HG03196 (cell line): ENCODE measurements around the gene KCNN1.
"Not testable (repeated sequence)": the region's sequence is repeated elsewhere in the genome, so short reads cannot be mapped to it uniquely, and the experiment has no call there.

Experiments
- ATAC-seq: cut with Tn5 transposase; IDR thresholded peaks from one replicate; pipeline ENCODE4 v1.9.1; 2021; ENCODE audit not compliant: unreplicated experiment

The KCNN1 gene

DNA sequence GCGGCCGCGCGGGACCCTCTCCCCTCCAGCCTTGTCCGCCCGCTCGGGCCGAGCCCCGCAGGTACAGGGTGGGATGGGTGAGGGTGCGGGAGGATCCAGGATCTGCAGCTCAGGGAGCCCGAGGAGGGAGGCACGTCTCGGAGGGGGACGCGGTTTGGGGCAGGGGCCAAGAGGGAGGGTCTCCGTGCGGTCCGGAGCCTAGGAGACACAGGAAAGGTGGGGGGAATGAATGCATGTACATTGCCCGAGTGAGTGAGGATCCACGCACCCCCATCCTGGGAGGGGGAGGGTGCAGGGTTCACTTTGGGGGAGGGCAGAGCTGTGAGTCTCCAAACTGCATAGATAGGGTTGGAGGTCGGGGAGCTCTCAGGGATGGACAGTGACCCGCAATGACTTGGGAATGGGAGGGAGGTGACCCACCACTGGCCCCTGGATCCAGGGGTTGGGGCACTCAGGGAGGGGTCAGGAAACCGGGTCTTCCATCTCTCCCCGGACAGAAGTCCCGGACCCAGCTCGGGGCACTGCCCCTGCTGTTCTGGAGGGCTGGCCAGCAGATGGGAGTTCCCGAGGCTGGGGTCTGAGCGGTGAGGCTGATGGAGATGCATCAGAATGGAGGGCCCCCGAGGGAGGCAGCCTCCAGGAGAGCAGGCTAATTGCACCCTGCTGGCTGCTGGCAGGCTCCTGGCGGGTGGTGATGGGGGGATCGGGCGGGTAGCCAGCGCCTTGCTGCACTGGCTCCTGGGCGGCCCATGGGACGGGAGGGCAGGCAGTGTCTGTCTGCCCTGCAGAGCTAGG, 547 bp downstream of the KCNN1 start:
- ATAC-seq = no peak

DNA sequence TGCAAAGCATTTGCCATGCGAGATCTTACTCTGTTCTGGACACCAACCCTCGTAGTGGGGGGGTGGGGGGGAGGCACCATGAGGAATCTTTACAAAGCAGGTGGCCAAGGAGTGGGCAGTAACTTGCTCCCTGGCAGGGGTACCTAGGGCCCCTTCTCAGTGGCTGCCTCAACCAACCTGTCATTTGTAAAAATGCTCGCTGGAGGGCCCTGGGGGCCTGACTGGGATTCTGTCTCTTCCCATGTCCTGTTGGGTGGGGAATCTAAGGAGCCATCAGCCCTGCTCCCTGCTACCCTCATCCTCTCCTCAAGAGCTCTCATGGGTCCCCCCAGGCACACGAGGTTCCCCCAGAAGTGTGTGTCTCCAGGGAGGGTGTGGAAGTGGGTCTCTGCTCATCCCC, 1.5 kb downstream of the KCNN1 start:
- no peak for ATAC-seq

DNA sequence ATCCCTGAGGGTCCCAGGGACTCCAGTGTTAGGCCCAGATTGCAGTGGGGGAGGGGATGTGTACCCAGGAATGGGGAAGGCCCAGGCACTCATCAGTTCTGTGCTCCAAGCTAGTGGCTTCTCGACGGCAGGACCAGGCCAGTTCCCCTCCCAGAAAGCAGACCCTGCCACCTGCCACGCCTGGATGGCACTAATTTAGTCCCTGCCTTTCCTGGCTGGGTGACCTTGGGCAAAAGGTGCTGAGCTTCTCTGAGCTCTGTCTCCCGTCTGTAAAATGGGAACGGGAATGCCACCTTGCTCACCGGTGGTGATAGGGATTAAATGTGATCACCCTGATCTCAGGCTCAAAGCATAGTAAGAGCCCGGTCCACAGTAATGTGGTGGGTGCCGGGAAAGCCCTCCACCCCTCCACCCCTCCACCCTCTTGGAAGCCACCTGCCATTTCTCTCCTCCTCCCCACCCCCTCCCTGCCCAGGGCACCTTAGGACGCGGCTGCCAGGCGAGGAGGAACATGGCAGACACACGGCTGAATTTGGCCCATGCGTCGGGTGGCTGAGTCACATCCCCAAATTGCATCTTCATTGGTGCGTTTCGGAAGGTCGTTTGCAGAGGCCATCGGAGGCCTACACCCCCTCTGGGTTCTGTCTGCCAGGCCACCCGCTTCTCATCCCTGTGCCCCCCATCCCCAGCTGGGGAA, 2.3 kb downstream of the KCNN1 start:
- ATAC-seq = no peak

DNA sequence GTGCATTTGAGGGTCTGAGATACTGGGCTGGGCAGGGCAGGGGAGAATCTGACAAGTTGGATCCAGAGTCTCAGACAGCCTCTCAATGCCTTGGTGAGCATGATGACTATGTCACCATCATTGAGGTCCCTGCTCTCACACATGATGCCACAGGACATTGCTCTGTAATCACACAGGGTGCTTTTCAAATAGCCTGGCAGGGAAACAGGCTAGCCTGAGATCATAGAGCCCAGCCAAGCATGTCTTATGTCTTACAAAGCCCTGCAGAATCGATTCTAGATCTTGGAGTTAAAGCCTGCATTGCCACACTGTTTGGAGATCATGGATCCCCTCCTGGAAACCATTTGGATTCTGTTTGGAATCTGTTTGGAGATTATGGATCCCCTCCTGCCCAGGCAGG, 5.3 kb downstream of the KCNN1 start:
- ATAC-seq = no peak

DNA sequence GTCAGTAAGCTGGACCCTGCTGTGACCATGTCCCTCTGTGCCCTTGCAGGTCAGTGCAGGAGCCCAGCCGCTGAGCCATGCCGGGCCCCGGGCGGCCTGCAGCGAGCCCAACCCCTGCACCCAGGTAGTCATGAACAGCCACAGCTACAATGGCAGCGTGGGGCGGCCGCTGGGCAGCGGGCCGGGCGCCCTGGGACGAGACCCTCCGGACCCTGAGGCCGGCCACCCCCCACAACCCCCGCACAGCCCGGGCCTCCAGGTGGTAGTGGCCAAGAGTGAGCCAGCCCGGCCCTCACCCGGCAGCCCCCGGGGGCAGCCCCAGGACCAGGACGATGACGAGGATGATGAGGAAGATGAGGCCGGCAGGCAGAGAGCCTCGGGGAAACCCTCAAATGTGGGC, 6.9 kb downstream of the KCNN1 start:
- no peak for ATAC-seq

DNA sequence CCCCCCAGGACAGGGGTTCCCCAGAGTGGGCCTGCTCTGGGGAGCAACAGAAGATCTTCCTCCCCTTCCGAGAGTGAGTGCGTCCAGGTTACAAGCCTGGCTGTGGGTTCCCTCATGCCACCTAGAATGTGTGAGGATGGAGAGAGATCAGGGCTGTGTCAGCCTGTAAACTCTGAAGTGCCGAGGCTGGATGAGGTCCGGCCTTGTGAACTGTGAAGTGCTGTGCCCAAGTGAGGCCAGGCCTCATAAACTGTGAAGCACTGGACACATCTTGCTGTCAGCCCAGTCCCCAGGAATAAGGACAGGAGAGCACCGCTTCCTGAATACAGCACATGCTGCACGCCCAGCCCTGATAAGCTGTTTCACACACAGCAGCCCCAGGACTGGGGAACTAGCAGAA, 7.6 kb downstream of the KCNN1 start:
- ATAC-seq = no peak

DNA sequence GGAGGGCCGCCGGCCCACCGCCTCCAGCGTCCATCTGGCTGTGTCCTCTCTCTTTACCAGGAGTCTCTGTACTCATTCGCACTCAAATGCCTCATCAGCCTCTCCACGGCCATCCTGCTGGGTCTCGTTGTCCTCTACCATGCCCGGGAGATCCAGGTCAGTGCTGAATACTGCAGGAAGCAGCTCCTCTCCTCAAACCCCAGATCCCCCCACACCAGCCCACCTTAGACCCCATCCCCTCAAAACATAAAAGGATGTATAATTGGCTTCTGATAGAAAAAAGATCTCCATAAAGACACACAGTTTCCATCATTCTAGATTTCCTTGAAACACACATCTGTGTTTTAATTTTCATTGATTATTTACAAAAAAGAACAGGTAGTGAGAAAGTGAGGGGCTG, 8.1 kb downstream of the KCNN1 start:
- ATAC-seq = no peak

DNA sequence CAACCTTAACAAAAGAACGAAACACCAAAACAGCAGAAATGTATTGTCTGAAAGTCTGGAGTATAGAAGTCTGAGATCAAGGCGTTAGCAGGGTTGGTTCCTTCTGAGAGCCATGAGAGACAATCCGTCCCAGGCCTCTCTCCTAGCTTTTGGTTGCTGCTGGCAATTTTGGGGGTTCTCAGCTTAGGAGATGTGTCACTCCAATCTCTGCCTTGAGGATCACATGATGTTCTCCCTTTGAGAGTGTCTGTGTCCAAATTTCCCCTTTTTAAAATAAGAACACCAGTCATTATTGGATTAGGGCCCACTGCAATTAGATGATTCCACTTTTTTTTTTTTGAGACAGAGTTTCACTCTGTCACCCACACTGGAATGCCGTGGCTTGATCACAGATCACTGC, 10.1 kb downstream of the KCNN1 start:
- no peak for ATAC-seq

DNA sequence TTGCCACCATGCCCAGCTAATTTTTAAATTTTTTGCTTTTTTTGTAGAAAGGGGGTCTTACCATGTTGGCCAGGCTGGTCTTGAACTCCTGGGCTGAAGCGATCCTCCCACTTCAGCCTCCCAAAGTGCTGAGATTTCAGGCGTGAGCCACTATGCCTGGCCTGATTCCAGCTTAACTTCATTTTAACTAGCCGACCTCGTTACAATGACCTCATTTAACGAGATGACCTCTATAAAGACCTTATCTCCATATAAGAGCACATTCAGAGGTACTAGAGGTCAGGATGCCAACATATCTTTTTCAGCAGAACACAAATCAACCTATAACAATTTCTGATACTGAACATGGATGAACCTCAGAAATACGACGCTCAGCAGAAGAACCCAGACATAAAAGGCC, 10.6 kb downstream of the KCNN1 start:
- ATAC-seq = no peak

DNA sequence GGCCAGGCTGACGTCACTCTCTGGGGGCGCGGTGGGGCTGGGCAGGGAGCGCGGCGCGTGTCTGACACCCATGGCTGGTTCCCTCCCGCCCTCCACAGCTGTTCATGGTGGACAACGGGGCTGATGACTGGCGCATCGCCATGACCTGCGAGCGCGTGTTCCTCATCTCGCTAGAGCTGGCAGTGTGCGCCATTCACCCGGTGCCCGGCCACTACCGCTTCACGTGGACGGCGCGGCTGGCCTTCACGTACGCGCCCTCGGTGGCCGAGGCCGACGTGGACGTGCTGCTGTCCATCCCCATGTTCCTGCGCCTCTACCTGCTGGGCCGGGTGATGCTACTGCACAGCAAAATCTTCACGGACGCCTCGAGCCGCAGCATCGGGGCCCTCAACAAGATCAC, 14.7 kb downstream of the KCNN1 start:
- ATAC-seq = no peak

DNA sequence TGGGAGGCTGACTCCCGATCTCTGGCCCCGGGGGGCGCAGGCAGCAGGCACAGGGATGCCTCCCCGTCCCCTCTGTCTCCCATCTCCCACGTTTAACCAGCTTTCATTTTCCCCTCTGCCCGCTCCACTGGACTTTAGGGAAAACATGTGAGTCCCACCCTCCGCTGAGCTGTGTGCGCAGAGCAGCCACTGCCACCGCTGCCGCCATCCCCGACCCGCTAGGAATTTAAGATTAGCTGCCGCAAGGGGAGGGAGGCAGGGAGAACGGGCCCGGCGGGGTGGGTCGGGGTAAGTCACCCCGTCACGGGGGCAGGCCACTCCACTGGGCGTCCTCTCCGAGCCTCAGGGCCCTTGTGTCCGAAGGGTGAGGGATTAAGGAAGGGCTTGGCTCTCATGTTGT, 15.5 kb downstream of the KCNN1 start:
- no peak for ATAC-seq

DNA sequence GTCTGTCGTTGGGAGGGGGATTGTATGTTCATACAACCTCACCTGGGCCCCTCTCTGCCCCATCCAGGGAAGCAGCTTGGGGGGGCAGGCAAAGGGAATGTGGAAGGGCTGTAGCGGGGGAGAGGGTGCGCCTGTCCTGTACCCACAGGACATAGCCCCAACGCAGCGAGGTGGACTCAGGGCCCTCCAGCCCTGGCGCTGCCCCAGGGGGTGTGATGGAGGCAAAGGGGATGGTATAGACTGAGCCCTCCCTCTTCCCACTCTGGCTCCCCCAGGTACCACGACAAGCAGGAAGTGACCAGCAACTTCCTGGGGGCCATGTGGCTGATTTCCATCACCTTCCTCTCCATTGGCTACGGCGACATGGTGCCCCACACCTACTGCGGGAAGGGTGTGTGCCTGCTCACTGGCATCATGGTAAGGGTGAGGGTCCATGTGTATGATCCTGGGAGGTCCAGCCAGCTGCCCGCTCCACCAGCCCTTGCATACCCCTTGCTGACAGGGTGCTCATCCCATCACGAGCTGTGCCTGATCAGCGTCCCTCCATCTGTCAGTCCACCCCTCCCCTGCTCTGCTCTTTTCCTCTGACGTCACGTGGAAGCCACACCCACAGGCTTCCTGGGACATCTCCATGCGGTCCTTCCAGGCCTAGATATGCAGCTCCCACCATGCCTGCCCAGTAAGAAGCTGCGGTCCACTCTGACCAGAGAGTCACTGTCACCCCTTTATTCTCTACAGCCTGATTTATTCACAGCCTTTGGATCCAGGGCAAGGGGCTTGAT, 18.3 kb downstream of the KCNN1 start:
- no peak for ATAC-seq

DNA sequence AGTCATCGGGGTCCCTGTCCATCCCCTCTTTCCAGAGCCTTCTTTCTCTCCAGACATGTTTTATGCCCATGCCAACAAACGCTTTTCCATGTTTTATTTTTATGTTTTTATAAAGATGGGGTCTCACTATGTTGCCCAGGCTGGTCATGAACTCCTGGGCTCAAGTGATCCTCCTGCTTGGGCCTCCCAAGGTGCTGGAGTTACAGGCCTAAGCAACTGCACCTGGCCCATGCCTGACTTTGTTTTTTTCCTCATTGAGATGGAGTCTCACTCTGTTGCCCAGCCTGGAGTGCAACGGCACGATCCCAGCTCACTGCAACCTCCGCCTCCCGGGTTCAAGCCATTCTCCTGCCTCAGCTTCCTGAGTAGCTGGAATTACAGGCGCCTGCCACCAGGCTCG, 19.7 kb downstream of the KCNN1 start:
- ATAC-seq = not testable (repeated sequence)

DNA sequence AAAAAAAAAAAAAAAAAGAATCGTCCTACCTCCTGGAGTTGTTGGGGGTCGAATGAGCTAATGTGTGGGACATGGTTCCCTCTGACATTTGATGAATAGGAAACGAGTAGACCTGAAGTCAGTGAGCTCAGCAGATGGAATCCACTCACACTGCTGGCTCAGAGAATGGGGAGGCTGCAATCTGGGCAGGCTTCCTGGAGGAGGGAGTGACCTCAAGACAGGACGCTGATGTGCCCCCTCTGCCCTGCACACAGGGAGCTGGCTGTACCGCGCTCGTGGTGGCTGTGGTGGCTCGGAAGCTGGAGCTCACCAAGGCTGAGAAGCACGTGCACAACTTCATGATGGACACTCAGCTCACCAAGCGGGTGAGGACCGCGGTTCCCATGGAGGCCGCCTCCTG, 21.3 kb downstream of the KCNN1 start:
- no peak for ATAC-seq

DNA sequence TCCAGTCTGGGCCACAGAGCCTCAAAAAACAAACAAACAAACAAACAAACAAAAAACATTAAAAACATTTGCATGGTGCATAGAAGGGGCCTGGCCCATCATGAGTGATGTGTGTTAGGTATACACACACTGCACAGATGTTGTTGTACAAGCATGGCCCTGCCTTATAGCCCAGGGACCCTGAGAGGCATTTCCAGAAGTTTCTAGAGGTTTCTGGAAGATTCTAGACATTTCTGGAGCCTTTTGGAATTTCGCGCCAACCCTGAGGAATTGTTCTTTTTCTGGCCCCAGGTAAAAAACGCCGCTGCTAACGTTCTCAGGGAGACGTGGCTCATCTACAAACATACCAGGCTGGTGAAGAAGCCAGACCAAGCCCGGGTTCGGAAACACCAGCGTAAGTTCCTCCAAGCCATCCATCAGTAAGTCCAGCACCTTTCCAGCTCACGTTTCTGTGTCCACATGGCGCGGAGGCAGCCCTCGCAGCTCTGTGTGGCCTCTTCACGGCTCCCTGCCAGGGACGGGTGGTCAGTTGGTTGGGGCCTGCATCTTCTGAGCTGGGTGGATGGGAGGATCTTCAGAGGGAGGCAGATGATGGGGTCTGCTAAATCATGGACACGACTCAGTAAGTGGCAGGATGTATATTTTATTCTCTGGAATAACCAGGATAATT, 22.7 kb downstream of the KCNN1 start:
- ATAC-seq = no peak

DNA sequence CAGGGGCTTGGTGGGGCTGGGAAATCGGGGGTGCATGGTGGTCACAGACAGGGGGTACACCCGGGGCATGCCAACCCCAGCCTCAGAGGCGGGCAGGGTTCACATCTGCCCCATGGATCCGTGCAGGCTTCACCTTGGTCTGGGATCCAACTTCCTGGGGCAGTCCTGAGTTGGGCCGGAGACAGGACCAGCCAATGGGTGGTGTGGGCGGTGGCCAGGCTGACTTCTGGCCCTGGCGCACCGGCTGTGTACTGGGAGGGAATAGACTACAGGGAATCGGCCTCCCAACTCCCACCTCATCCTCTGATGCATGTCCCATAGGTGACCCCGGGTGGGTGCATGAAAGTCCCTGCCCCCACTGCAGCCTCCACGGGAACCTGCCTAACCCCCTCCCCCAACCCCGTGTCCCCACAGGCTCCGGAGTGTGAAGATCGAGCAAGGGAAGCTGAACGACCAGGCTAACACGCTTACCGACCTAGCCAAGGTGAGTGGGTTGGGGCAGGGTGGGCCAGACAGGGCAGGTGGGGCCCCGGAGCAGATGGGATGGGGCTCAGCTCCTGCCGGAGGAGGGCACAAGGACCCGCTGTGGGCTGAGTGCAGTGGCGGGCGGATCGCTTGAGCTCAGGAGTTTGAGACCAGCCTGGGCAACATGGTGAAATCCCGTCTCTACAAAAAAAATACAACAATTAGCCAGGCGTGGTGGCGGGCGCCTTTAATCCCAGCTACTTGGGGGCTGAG, 26.3 kb downstream of the KCNN1 start:
- no peak for ATAC-seq

DNA sequence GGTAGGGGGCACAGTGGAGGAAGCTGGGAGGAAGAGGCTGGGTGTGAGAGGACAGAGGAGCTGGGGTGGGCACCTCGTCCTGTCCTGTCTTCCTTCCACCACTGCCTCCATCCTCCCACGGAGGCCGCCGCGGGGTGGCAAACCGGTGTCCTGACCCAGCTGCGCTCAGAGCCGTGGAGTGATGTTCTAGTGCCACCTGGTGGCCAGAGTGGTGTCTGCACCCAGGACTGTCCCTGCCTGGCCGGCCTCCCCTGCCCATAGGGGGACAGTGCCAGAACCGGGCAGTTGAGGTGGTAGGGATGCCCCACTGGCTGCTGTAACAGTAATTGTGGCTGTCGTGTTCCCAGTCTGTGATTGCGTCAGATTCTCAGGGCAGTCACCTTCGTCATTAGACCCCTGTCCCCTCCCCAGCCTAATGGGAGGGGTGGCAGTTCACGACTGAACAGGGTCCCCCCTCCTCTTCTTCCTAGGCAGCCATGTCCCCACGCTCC, 30.0 kb downstream of the KCNN1 start:
- no peak for ATAC-seq

DNA sequence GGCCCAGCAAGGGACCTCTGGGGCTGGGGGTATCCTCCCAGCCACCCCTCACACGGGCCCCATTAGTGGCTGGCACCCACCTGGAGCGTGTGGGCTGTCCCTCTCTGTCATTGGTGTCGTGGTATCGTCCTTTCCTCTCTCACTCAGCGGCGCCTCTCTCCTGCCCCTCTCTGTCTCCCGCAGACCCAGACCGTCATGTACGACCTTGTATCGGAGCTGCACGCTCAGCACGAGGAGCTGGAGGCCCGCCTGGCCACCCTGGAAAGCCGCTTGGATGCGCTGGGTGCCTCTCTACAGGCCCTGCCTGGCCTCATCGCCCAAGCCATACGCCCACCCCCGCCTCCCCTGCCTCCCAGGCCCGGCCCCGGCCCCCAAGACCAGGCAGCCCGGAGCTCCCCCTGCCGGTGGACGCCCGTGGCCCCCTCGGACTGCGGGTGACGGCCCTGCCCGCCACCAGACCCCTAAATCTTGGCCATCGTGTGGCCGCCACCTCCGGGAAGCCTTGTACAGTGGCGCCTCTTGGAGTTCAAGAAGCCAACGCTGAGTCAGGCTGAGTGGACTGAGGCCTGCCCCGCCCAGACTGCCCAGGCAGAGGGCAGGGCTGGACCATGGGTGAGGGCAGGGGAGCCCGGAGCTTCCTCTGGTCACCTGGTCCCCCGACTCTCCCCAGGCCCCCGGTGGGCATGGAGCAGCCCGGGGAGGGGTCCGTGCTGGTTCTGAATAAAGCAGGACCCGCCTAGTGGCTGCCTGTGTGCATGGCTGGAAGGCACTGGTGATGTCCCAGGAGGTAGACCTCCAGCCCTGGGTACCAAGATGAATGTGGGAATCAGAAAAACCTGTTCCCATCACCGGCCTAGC, 31.3 kb downstream of the KCNN1 start:
- ATAC-seq = no peak

DNA sequence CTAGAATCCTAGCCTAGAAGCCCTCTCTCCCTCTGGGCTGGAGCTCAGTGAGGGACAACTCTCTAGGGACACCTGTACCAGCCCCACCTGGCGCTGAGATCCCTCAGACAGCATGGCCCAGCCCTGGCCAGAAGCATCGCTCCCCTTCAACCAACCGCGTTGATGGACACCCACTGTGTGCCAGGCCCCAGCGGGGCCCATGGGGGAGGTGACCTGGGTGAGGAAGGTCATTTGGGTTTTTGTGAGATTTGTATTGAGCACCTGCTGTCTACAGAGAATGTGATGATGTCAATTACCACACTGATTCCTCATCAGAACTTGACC, 31.9 kb downstream of the KCNN1 start:
- no peak for ATAC-seq
